ENCODE results near the gene JARID2.

JARID2 gene

GRCh38 chr6:15246217-15246665 lies 372 bp downstream of the JARID2 start:
- in situ Hi-C loops (cut with MboI; ENCODE audit: low pct_unique_long_range_greater_than_20kb, low sequenced_read_pairs, unreplicated experiment), result loop anchor here (25.0 kb wide), 1 partner anchor 1034 kb away; no protein-coding TSS in a partner anchor
- no peak for DNase-seq (ENCODE audit: low spot score)
- no peak for TF ChIP-seq CTCF (IDR thresholded peaks at IDR 0.05; ENCODE audit: extremely low read depth, insufficient read depth, missing control alignments)

GRCh38 chr6:15246666-15247499 lies 1.0 kb downstream of the JARID2 start:
- DNase-seq (ENCODE audit: low spot score), result peak; percentile 46
- in situ Hi-C loops (cut with MboI; ENCODE audit: low pct_unique_long_range_greater_than_20kb, low sequenced_read_pairs, unreplicated experiment), result loop anchor here (25.0 kb wide), 1 partner anchor 1035 kb away; no protein-coding TSS in a partner anchor
- TF ChIP-seq CTCF (IDR thresholded peaks at IDR 0.05; ENCODE audit: extremely low read depth, insufficient read depth, missing control alignments), result no peak

- in situ Hi-C loops (cut with MboI; ENCODE audit: low pct_unique_long_range_greater_than_20kb, low sequenced_read_pairs, unreplicated experiment), result loop anchor here (25.0 kb wide), 1 partner anchor 1035 kb away; no protein-coding TSS in a partner anchor
- peak; percentile 54 for DNase-seq (ENCODE audit: low spot score)
- peak; percentile 38 for TF ChIP-seq CTCF (IDR thresholded peaks at IDR 0.05; ENCODE audit: extremely low read depth, insufficient read depth, missing control alignments)
These were observed 1.9 kb downstream of the JARID2 start for GRCh38 chr6:15247500-15248450.

- peak; percentile 95 for DNase-seq (ENCODE audit: low spot score)
- TF ChIP-seq CTCF (IDR thresholded peaks at IDR 0.05; ENCODE audit: extremely low read depth, insufficient read depth, missing control alignments), result peak; percentile 3
- in situ Hi-C loops (cut with MboI; ENCODE audit: low pct_unique_long_range_greater_than_20kb, low sequenced_read_pairs, unreplicated experiment), result loop anchor here (25.0 kb wide), 1 partner anchor 1036 kb away; no protein-coding TSS in a partner anchor
These were observed 2.8 kb downstream of the JARID2 start for GRCh38 chr6:15248451-15249370.

GRCh38 chr6:15249371-15250019 lies 3.6 kb downstream of the JARID2 start:
- no peak for DNase-seq (ENCODE audit: low spot score)
- no peak for TF ChIP-seq CTCF (IDR thresholded peaks at IDR 0.05; ENCODE audit: extremely low read depth, insufficient read depth, missing control alignments)
- in situ Hi-C loops (cut with MboI; ENCODE audit: low pct_unique_long_range_greater_than_20kb, low sequenced_read_pairs, unreplicated experiment), result loop anchor here (25.0 kb wide), 1 partner anchor 1037 kb away; no protein-coding TSS in a partner anchor
